GM12874 (cell line): Measurements from ENCODE around the gene CD101.

ENCODE experiments used
- CTCF ChIP-seq: IDR thresholded peaks from 2 replicates; pipeline ENCODE4 v1.5.1; 2011; ENCODE audit warnings: low read depth, mild to moderate bottlenecking, control low read depth, low read length, moderate library complexity; ENCODE audit not compliant: insufficient read depth

CD101 gene

GRCh38 chr1:117061986-117062415 is 60.4 kb downstream of the CD101 start:
- TF ChIP-seq CTCF, result no peak

- no peak for TF ChIP-seq CTCF
These were observed 64.8 kb downstream of the CD101 start for GRCh38 chr1:117066367-117066766.

GRCh38 chr1:117067533-117068370 is 66.2 kb downstream of the CD101 start:
- TF ChIP-seq CTCF, result peak; percentile 65

- TF ChIP-seq CTCF, result no peak
These were observed 67.0 kb downstream of the CD101 start for GRCh38 chr1:117068580-117068979.

GRCh38 chr1:117069220-117069844 is 67.8 kb downstream of the CD101 start:
- 0 out of 2 replicates have a peak, but pooled peaks have one; percentile 10 for TF ChIP-seq CTCF

GRCh38 chr1:117070124-117070523 is 68.6 kb downstream of the CD101 start:
- TF ChIP-seq CTCF, result no peak

- no peak for TF ChIP-seq CTCF
These were observed 75.1 kb downstream of the CD101 start for GRCh38 chr1:117076648-117077047.
